ENCODE results near the gene COG6. TPM values are rescaled to one million over a fixed set of nuclear protein-coding genes. Genes with fewer than 3 reads are reported as not detected.

COG6 gene
- total RNA-seq (2014; rRNA removed; shearing (Covaris generic)), result 9.0 and 17.0 TPM in 2 replicates

GRCh38 chr13:39655569-39656324, at the start of gene COG6:
COG6 (plus strand) TSS chr13:39655662; CDS start chr13:39655727, 65 bp downstream.
- H3K36me3 ChIP-seq (replicated peaks; ENCODE audit: control insufficient read depth, insufficient read depth, low read length), result no peaks in the 10 kb centered on the region
- H3K4me3 ChIP-seq (ENCODE audit: insufficient read depth, low read depth, low read length), result peak within 1 kb of the TSS; percentile 89
- H3K27me3 ChIP-seq (ENCODE audit: control insufficient read depth, insufficient read depth, low read length), result no peaks in the 10 kb centered on the region
- DNase-seq, result peak; percentile 86

DNA sequence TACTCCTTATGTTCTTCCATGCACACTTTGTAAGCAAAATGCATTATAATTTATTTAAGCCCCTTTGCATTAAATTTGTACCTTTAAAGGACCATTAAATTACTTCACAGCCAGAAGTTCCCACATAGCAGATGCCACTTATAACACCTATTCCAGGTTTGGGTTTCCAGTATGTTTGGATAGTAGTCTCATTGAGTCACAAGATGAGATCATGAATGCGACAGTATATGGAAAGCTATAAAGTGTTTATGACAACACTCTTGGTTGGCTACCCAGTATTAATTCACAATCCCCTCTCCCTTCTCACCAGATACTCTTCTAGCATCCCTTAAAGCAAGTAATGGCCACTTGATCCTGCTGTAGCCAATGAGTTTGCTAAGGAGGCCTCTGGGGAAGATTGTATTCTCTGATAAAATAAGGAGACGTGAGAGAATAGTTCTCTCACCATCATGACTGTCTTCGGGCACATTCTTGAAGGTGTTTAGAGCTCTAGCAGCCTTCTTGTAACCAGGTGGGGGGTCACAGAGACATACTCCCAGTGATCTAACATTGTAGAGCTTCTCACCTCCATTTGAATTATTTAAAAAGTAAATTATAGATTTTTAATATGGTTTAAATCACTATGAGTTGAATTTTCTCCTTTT, 49.7 kb upstream of the COG6 start:
- peaks cover 20% of the 10 kb centered on the region for H3K27me3 ChIP-seq (ENCODE audit: control insufficient read depth, insufficient read depth, low read length)
- H3K4me3 ChIP-seq (ENCODE audit: insufficient read depth, low read depth, low read length), result no peak overlapping the region
- H3K36me3 ChIP-seq (replicated peaks; ENCODE audit: control insufficient read depth, insufficient read depth, low read length), result no peaks in the 10 kb centered on the region
- DNase-seq, result no peak

- Histone ChIP-seq H3K4me3 (ENCODE audit: insufficient read depth, low read depth, low read length) (no peak overlapping the region), H3K36me3 (replicated peaks; ENCODE audit: control insufficient read depth, insufficient read depth, low read length) (no peaks in the 10 kb centered on the region), H3K27me3 (ENCODE audit: control insufficient read depth, insufficient read depth, low read length) (peaks cover 14% of the 10 kb centered on the region)
- no peak for DNase-seq
Measured at GRCh38 chr13:39607876-39608275, 47.6 kb upstream of the COG6 start.

DNA sequence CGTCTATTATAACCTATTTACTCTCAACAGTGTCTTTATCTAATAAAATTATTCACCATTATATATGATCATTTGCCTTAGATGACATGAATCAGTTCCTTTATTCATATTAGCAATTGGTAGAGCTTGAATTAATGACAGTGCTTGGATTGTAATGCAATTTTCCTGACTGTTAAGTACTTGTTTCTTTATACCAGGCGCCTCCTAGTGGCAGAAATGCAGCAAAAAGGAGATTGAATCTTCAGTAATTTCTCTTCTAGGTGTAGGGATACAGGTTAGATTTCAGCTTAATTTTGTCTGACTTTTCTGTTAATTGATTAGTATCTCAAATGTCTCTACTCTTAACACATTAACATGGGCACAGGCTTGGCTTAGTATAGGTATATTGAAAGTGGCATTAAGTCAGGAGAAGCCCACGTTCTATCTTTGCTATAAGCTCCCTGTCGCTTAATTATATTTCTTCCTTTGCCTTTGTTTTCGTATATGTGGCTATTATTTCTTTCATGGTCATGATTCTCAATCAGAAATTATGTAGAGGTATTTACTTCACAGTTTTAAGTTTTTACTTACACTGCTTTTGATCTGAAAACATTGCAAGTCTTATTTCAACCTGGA, 43.3 kb upstream of the COG6 start:
- DNase-seq, result peak; percentile 58
- H3K36me3 ChIP-seq (replicated peaks; ENCODE audit: control insufficient read depth, insufficient read depth, low read length), result no peaks in the 10 kb centered on the region
- H3K27me3 ChIP-seq (ENCODE audit: control insufficient read depth, insufficient read depth, low read length), result peaks cover 2% of the 10 kb centered on the region; the same call in 1 of the 2 replicates
- H3K4me3 ChIP-seq (ENCODE audit: insufficient read depth, low read depth, low read length), result no peak overlapping the region

DNA sequence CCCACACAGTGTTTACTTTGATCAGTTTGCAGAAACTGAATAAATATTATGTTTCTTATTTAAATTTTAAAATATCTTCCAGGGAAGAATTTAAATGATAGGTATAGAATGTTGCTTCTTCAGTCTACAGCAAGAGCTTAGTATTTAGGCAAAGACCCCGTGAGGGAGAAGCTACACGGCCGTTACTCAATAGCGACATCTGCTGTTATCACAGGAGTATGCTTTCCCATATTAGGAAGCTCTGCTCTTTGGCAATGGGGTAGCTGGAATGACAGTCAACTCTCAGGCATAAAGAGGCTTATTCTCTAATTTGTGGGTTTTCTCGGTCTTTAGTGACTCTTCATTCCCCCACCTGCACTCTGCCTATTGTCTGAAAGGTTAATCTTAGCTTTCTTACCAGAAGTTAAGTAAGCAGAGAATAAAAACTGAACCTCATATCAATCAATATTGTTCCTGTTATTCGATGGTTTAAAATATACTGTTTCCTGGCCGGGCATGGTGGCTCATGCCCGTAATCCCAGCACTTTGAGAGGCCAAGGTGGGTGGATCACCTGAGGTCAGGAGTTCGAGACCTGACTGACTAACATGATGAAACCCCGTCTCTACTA, 39.3 kb upstream of the COG6 start:
- Histone ChIP-seq H3K36me3 (replicated peaks; ENCODE audit: control insufficient read depth, insufficient read depth, low read length) (no peaks in the 10 kb centered on the region), H3K27me3 (ENCODE audit: control insufficient read depth, insufficient read depth, low read length) (no peaks in the 10 kb centered on the region), H3K4me3 (ENCODE audit: insufficient read depth, low read depth, low read length) (no peak overlapping the region)
- peak; percentile 64 for DNase-seq

DNA sequence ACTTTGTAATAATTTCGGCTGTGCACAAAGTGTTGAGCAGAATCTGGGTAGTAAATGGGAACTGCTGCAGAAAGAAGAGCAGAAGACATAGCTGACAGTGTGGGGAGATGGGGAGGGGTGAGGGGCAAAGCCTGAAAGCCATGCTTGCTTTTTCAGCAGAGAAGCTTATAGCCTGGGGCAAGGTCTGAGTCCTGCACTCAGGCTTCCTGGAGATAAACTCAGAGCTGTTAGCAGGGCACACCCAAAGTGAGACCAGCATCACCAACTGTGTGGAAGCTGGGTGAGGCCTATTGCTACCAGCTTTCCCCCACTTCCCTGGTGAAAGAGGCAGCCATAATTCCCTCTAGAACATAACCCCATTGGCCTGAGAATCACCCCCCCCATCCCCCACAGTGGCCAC, 36.9 kb upstream of the COG6 start:
- Histone ChIP-seq H3K36me3 (replicated peaks; ENCODE audit: control insufficient read depth, insufficient read depth, low read length) (no peaks in the 10 kb centered on the region), H3K4me3 (ENCODE audit: insufficient read depth, low read depth, low read length) (no peak overlapping the region), H3K27me3 (ENCODE audit: control insufficient read depth, insufficient read depth, low read length) (no peaks in the 10 kb centered on the region)
- no peak for DNase-seq

DNA sequence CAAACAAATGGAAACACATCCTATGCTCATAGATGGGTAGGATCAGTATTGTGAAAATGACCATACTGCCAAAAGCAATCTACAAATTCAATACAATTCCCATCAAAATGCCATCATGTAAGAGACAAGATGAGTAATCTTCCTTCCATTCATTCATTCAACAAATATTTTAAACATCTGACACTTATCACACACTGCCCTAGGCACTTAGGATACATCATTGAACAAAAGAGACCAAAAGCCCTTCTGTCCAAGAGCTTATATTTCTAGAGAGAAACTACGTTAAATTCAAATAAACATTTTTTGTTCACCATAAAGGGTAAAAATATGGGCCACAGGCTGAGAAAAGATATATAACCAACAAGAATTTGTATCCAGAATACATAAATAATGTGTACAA, 32.0 kb upstream of the COG6 start:
- DNase-seq, result no peak
- Histone ChIP-seq H3K36me3 (replicated peaks; ENCODE audit: control insufficient read depth, insufficient read depth, low read length) (no peaks in the 10 kb centered on the region), H3K27me3 (ENCODE audit: control insufficient read depth, insufficient read depth, low read length) (no peaks in the 10 kb centered on the region), H3K4me3 (ENCODE audit: insufficient read depth, low read depth, low read length) (no peak overlapping the region)

DNA sequence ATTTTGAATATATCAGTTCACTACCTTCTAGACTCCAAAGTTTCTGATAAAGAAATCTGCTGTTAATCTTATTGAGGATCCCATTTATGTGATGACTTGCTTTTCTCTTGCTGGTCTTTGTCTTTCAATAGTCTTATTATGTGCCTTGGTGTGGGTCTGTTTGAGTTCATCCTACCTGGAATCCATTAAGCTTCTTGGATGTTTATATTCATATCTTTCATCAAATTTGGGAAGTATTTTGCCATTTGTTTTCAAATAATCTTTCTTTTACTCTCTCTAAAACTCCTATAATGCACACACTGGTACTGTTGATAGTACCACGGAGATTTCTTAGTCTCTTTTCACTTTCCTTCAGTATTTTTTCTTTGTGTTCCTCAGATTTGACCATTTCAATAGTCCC, 24.2 kb upstream of the COG6 start:
- DNase-seq, result no peak
- Histone ChIP-seq H3K27me3 (ENCODE audit: control insufficient read depth, insufficient read depth, low read length) (no peaks in the 10 kb centered on the region), H3K36me3 (replicated peaks; ENCODE audit: control insufficient read depth, insufficient read depth, low read length) (no peaks in the 10 kb centered on the region)

GRCh38 chr13:39632994-39633393, 22.5 kb upstream of the COG6 start:
- no peaks in the 10 kb centered on the region for H3K27me3 ChIP-seq (ENCODE audit: control insufficient read depth, insufficient read depth, low read length)
- no peaks in the 10 kb centered on the region for H3K36me3 ChIP-seq (replicated peaks; ENCODE audit: control insufficient read depth, insufficient read depth, low read length)
- no peak overlapping the region for H3K4me3 ChIP-seq (ENCODE audit: insufficient read depth, low read depth, low read length)
- no peak for DNase-seq

More for the DNA sequence above, 24.2 kb upstream of the COG6 start:
- H3K4me3 ChIP-seq (ENCODE audit: insufficient read depth, low read depth, low read length), result no peak overlapping the region

DNA sequence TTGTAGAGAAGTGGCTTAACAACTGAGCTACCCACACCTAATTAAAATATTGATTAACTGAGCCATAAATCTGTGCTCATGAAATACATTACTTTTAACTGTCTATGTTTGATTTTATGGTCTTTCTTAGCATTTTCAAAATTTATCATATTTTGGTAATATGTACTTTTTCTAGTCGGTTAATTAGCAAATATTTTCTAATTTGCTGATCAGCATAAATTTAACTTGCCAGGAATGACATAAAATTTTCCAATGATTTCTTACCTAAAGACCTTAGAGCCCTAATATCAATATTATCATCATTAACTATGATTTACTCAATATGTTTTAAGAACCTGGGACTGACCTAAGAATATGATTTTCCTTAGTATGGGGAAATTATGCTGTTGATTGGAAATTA, 19.9 kb upstream of the COG6 start:
- Histone ChIP-seq H3K4me3 (ENCODE audit: insufficient read depth, low read depth, low read length) (no peak overlapping the region), H3K27me3 (ENCODE audit: control insufficient read depth, insufficient read depth, low read length) (no peaks in the 10 kb centered on the region), H3K36me3 (replicated peaks; ENCODE audit: control insufficient read depth, insufficient read depth, low read length) (no peaks in the 10 kb centered on the region)
- no peak for DNase-seq

DNA sequence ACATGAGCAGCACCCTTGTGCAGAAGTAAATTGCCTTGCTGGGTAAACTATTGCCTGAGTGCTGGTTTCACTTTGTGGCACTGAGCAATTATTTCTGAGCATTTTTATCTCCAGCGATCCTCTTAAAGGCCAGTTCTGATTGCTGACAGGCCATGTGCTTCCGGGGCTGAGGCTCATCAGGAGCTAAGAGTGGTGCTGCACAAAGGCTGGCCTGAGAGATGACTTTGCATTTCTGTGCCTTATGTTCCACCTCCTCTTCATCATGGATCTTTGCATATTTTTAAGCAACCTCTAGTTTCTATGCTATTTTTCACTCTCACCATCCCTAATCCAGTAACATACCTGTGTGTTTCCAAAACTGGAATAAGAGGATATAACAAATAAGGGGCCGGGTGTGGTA, 17.6 kb upstream of the COG6 start:
- H3K27me3 ChIP-seq (ENCODE audit: control insufficient read depth, insufficient read depth, low read length), result no peaks in the 10 kb centered on the region
- DNase-seq, result no peak
- no peaks in the 10 kb centered on the region for H3K36me3 ChIP-seq (replicated peaks; ENCODE audit: control insufficient read depth, insufficient read depth, low read length)
- no peak overlapping the region for H3K4me3 ChIP-seq (ENCODE audit: insufficient read depth, low read depth, low read length)

DNA sequence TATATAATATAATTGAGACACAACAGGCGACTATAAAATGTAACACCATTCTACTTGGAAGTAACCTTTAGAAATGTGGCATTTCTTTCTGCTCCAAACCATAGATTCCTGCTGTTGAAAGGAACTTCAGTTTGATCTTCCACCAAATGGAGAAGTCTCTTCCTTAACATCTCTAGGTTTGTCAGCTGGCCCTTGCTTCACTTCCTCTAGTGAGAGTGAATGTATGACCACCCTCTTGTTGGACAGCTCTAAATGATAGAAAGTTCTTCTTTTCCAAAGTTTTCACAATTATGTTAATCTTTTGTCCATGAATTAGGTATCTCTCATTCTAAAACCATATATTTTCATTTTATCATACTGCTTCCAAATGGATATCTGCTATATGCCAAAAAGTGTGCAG, 13.8 kb upstream of the COG6 start:
- no peaks in the 10 kb centered on the region for H3K36me3 ChIP-seq (replicated peaks; ENCODE audit: control insufficient read depth, insufficient read depth, low read length)
- no peak for DNase-seq
- H3K4me3 ChIP-seq (ENCODE audit: insufficient read depth, low read depth, low read length), result no peak overlapping the region
- H3K27me3 ChIP-seq (ENCODE audit: control insufficient read depth, insufficient read depth, low read length), result no peaks in the 10 kb centered on the region

DNA sequence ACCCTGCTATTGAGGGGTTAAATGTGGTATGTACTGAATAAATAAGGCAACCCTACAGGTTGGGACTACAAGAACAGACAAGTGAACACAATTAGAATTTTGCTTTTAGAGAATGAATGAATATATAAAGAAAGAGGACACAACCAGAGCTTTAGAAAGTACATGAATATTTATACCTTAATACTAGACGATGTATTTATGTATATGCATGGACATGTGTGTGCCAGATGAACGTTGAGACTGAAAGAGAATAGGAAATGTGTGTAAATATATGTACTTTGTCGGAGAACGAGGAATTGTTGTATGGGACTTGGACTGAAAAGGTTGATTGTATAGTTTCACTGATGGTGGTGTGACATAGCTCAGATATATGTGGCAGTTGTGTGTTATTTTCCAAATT, 9.3 kb upstream of the COG6 start:
- no peak for DNase-seq
- H3K36me3 ChIP-seq (replicated peaks; ENCODE audit: control insufficient read depth, insufficient read depth, low read length), result no peaks in the 10 kb centered on the region
- no peaks in the 10 kb centered on the region for H3K27me3 ChIP-seq (ENCODE audit: control insufficient read depth, insufficient read depth, low read length)
- no peak overlapping the region for H3K4me3 ChIP-seq (ENCODE audit: insufficient read depth, low read depth, low read length)

DNA sequence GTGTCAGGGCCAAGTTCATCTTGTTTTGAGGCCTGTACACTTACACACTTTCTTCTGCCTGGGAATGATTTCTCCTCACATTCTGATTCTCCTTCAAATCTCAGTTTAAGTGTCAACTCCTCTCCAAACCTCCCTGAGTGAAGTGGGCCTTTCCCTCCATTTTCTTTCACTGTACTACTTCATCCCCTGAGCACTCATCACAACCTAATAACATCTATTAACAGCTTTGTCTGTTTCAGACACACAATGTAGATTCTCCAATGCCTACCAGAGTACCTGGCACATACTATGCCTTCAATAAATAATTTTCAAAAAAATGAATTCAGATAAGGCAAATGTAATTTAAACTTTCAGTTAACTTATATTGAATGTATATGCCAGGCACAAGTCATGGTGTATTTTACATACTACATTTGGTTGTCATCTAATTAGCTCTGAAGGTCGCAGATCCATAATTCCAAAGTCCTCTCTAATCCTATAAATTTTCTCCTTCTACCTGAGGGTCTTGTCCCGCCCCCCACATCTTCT, 357 bp upstream of the COG6 start:
- Histone ChIP-seq H3K36me3 (replicated peaks; ENCODE audit: control insufficient read depth, insufficient read depth, low read length) (no peaks in the 10 kb centered on the region), H3K4me3 (ENCODE audit: insufficient read depth, low read depth, low read length) (peak overlapping the region; percentile 89), H3K27me3 (ENCODE audit: control insufficient read depth, insufficient read depth, low read length) (no peaks in the 10 kb centered on the region)
- no peak for DNase-seq

- Histone ChIP-seq H3K27me3 (ENCODE audit: control insufficient read depth, insufficient read depth, low read length) (no peaks in the 10 kb centered on the region), H3K36me3 (replicated peaks; ENCODE audit: control insufficient read depth, insufficient read depth, low read length) (no peaks in the 10 kb centered on the region), H3K4me3 (ENCODE audit: insufficient read depth, low read depth, low read length) (peak overlapping the region; percentile 89)
- DNase-seq, result no peak
Measured at GRCh38 chr13:39656325-39656677, 839 bp downstream of the COG6 start.

Measured in H7 (cell line).